ENCODE measurements around the gene DMXL1. TPM values are rescaled to one million over a fixed set of nuclear protein-coding genes. Genes with fewer than 3 reads are reported as not detected.

DMXL1 gene
- total RNA-seq, 1 donor from 2014 or later: 89.3 TPM

Small RNAs within 50 kb of the gene (microRNA-seq; reads per million reads assigned to microRNA genes)
- not detected for gene MIR5706

Other genes with a start within 250 kb of the DMXL1 start
- 6.9 TPM for gene DTWD2, start 82.5 kb upstream of the DMXL1 start, total RNA-seq

Measured in sciatic nerve (tissue), 1 donor.